Thyroid gland (tissue), 4 donors: ENCODE data around the gene MAP2K4.

ENCODE experiments used
- CTCF ChIP-seq, 6 experiments: fragments of 200-600 bp in 3 of 6; fragments of 450-650 bp in 3 of 6; sonication (generic) in 3 of 6; IDR thresholded peaks; one replicate each; pipeline ENCODE4 v1.5.1; 2016 to 2019; ENCODE audit warnings: antibody characterized with exemption in 6 of 6, mild to moderate bottlenecking in 2 of 6, inconsistent platforms in 1 of 6, moderate library complexity in 1 of 6
- POLR2A ChIP-seq, 2 donors: fragments of 450-650 bp; IDR thresholded peaks; one replicate each; pipeline ENCODE4 v1.6.1; 2017; ENCODE audit warnings: antibody characterized with exemption in 2 of 2, mild to moderate bottlenecking in 2 of 2, moderate library complexity in 1 of 2

GRCh38 chr17:12088035-12088434, 67.4 kb downstream of the MAP2K4 start:
- TF ChIP-seq CTCF (IDR thresholded peaks at IDR 0.05) (no peak), POLR2A (IDR thresholded peaks at IDR 0.05) (no peak)
